Measurements from ENCODE around the gene SLC66A2.

- TF ChIP-seq GATA2 (IDR thresholded peaks at IDR 0.05; ENCODE audit: low read depth, low read length), result no peak
- no peak for TF ChIP-seq GATA3 (IDR thresholded peaks at IDR 0.05; ENCODE audit: low read depth, low read length)
Measured at GRCh38 chr18:79921984-79922965, 29.2 kb downstream of the SLC66A2 start.
